RWPE2 (cell line): ENCODE data around the gene NKD2.
"Not testable (repeated sequence)": the region's sequence is repeated elsewhere in the genome, so short reads cannot be mapped to it uniquely, and the experiment has no call there.

Experiments
- ATAC-seq: fragments of 200-7000 bp; cut with Tn5 transposase; 3 replicates; pipeline ENCODE4 v1.9.1; 2021; ENCODE audit warnings: low read depth
- DNase-seq: peaks from one replicate; pipeline ENCODE4 v3.0.0-alpha.2; 2020; ENCODE audit warnings: low spot score
- H3K27ac ChIP-seq: fragments of 450-650 bp; 2 replicates; pipeline ENCODE4 v1.5.1; 2017; ENCODE audit warnings: mild to moderate bottlenecking; ENCODE audit not compliant: poor library complexity, severe bottlenecking
- H3K27me3 ChIP-seq: fragments of 250-450 bp; sonication (Bioruptor Pico); 2 replicates; pipeline ENCODE4 v1.5.1; 2021; ENCODE audit warnings: mild to moderate bottlenecking, moderate library complexity; ENCODE audit not compliant: insufficient read depth, poor library complexity, severe bottlenecking
- H3K36me3 ChIP-seq: fragments of 250-450 bp; sonication (Bioruptor Pico); 2 replicates; pipeline ENCODE4 v1.5.1; 2020; ENCODE audit warnings: low read depth, mild to moderate bottlenecking, moderate library complexity
- H3K4me1 ChIP-seq: fragments of 250-450 bp; sonication (Bioruptor Pico); 2 replicates; pipeline ENCODE4 v1.5.1; 2021; ENCODE audit warnings: mild to moderate bottlenecking, moderate library complexity; ENCODE audit not compliant: insufficient read depth, poor library complexity, severe bottlenecking
- H3K4me3 ChIP-seq: fragments of 250-450 bp; sonication (Bioruptor Pico); 2 replicates; pipeline ENCODE4 v1.5.1; 2021; ENCODE audit warnings: mild to moderate bottlenecking, moderate library complexity; ENCODE audit not compliant: severe bottlenecking
- H3K9me3 ChIP-seq: fragments of 250-450 bp; sonication (Bioruptor Pico); 2 replicates; pipeline ENCODE4 v1.5.1; 2021; ENCODE audit warnings: mild to moderate bottlenecking, moderate library complexity; ENCODE audit not compliant: severe bottlenecking
- CTCF ChIP-seq: fragments of 450-650 bp; IDR thresholded peaks from one replicate; pipeline ENCODE4 v1.5.1; 2017; ENCODE audit warnings: mild to moderate bottlenecking, moderate library complexity; ENCODE audit not compliant: poor library complexity, severe bottlenecking

The NKD2 gene

GRCh38 chr5:969408-969839 is 39.2 kb upstream of the NKD2 start:
- Histone ChIP-seq H3K9me3 (no peaks in the 10 kb centered on the region), H3K36me3 (no peaks in the 10 kb centered on the region), H3K27ac (no peak overlapping the region), H3K27me3 (peaks cover 71% of the 10 kb centered on the region), H3K4me1 (no peaks in the 10 kb centered on the region), H3K4me3 (no peak overlapping the region)
- ATAC-seq (no peak), DNase-seq (no peak)
- no peak for TF ChIP-seq CTCF

GRCh38 chr5:972575-972974 is 36.0 kb upstream of the NKD2 start:
- DNase-seq, H3K27ac ChIP-seq, H3K36me3 ChIP-seq, ATAC-seq, H3K4me3 ChIP-seq, H3K4me1 ChIP-seq, H3K9me3 ChIP-seq: not testable (repeated sequence)
- peaks cover 51% of the 10 kb centered on the region for H3K27me3 ChIP-seq

GRCh38 chr5:976849-977751 is 31.5 kb upstream of the NKD2 start:
- Histone ChIP-seq H3K4me3 (no peak overlapping the region), H3K4me1 (no peaks in the 10 kb centered on the region)
- peak; percentile 69 for DNase-seq

GRCh38 chr5:978054-978453 is 30.5 kb upstream of the NKD2 start:
- Histone ChIP-seq H3K9me3 (no peaks in the 10 kb centered on the region), H3K27ac (no peak overlapping the region), H3K4me3 (no peak overlapping the region), H3K4me1 (no peaks in the 10 kb centered on the region), H3K27me3 (peaks cover 8% of the 10 kb centered on the region), H3K36me3 (no peaks in the 10 kb centered on the region)
- ATAC-seq (no peak), DNase-seq (peak; percentile 43)
- no peak for TF ChIP-seq CTCF

More at GRCh38 chr5:976849-977751, 31.5 kb upstream of the NKD2 start:
- Histone ChIP-seq H3K27me3 (peaks cover 9% of the 10 kb centered on the region), H3K36me3 (no peaks in the 10 kb centered on the region), H3K27ac (no peak overlapping the region), H3K9me3 (no peaks in the 10 kb centered on the region)
- no peak for TF ChIP-seq CTCF
- no peak; the same call in 2 of the 3 replicates for ATAC-seq

GRCh38 chr5:978693-979092 is 29.9 kb upstream of the NKD2 start:
- Histone ChIP-seq H3K27me3 (peaks cover 7% of the 10 kb centered on the region), H3K4me3 (no peak overlapping the region), H3K4me1 (no peaks in the 10 kb centered on the region), H3K36me3 (no peaks in the 10 kb centered on the region), H3K27ac (no peak overlapping the region), H3K9me3 (no peaks in the 10 kb centered on the region)
- DNase-seq: peak; percentile 51
- TF ChIP-seq CTCF: no peak
- ATAC-seq: no peak
